ENCODE results near the gene STAM.

GRCh38 chr10:17657103-17657500 is 13.2 kb downstream of the STAM start:
- TF ChIP-seq CTCF (IDR thresholded peaks at IDR 0.05) (no peak), POLR2AphosphoS5 (IDR thresholded peaks at IDR 0.05) (no peak), EP300 (IDR thresholded peaks at IDR 0.05) (no peak), POLR2A (IDR thresholded peaks at IDR 0.05) (no peak)
